ENCODE results near the gene ADAMTS9.
"Not testable (repeated sequence)": the region's sequence is repeated elsewhere in the genome, so short reads cannot be mapped to it uniquely, and the experiment has no call there.

Gene ADAMTS9

DNA sequence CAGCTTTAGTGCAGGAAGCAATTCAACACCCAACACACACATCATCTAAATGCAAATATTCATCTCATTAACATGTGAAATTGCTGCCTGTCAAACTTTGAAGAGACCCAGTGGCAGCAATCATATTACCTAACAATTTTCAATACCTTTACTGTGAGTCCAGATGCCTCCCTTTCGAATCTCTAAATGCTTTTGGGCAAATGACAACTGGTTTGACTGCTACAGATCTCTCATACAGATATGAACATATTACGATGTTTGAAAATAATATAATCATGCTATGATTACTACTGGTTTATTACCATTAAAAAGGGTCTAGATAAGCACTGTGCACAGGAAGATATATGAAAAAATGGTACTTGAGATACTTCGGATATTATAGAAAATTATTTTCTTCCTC, 137.9 kb downstream of the ADAMTS9 start:
- Histone ChIP-seq H3K4me2 (ENCODE audit: low read length) (no peak overlapping the region), H3K9me3 (ENCODE audit: control insufficient read depth, low read length) (no peaks in the 10 kb centered on the region), H3K4me1 (no peaks in the 10 kb centered on the region), H3K36me3 (ENCODE audit: control insufficient read depth, insufficient read depth, low read length) (no peaks in the 10 kb centered on the region), H3K4me3 (ENCODE audit: low read depth, low read length) (no peak overlapping the region), H3K27ac (no peak overlapping the region), H3K27me3 (ENCODE audit: control insufficient read depth, insufficient read depth, low read length) (no peaks in the 10 kb centered on the region), H3K79me2 (no peaks in the 10 kb centered on the region), H3K9ac (no peak overlapping the region), H2AFZ (no peak overlapping the region)
- TF ChIP-seq, protein P1, sequence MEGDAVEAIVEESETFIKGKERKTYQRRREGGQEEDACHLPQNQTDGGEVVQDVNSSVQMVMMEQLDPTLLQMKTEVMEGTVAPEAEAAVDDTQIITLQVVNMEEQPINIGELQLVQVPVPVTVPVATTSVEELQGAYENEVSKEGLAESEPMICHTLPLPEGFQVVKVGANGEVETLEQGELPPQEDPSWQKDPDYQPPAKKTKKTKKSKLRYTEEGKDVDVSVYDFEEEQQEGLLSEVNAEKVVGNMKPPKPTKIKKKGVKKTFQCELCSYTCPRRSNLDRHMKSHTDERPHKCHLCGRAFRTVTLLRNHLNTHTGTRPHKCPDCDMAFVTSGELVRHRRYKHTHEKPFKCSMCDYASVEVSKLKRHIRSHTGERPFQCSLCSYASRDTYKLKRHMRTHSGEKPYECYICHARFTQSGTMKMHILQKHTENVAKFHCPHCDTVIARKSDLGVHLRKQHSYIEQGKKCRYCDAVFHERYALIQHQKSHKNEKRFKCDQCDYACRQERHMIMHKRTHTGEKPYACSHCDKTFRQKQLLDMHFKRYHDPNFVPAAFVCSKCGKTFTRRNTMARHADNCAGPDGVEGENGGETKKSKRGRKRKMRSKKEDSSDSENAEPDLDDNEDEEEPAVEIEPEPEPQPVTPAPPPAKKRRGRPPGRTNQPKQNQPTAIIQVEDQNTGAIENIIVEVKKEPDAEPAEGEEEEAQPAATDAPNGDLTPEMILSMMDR (IDR thresholded peaks at IDR 0.05) = no peak

DNA sequence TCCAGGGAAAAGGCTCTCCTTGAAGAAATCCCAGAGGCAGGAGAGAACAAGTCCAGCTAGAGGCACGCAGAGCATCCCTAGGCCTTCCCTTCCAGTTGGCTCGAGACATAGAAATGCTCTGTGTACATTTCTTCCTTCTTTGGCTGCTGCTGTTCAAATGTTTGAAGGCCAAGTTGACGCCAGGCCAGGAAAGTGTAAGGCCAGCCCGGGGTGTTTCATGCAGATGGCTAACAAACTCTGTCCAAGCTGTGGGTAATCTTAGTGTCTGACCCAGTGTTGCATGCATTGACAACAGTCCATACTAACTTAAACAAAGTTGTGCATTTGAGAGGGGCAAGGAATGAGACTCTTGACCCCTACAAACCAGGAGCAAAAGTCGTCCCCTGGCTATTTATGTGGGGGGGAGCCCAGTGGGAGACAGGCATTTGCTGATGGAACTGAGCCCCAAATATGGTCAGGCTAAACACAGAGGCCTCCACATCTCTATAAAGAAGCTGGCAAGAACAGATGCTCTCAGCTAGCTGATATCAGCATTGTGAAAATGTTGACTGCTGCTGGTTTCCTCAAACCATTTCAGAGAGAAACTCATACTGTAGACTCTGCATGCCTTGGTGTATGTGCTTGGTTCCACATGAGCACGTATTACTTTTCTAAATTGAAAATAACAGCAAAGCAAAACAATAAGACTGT, 139.5 kb downstream of the ADAMTS9 start:
- Histone ChIP-seq H3K79me2 (no peaks in the 10 kb centered on the region), H3K4me2 (ENCODE audit: low read length) (no peak overlapping the region), H3K4me3 (ENCODE audit: low read depth, low read length) (no peak overlapping the region), H3K9me3 (ENCODE audit: control insufficient read depth, low read length) (no peaks in the 10 kb centered on the region), H3K27ac (no peak overlapping the region), H3K9ac (no peak overlapping the region), H3K4me1 (no peaks in the 10 kb centered on the region), H2AFZ (no peak overlapping the region), H3K36me3 (ENCODE audit: control insufficient read depth, insufficient read depth, low read length) (no peaks in the 10 kb centered on the region), H3K27me3 (ENCODE audit: control insufficient read depth, insufficient read depth, low read length) (no peaks in the 10 kb centered on the region)
- TF ChIP-seq, protein P1 (IDR thresholded peaks at IDR 0.05) = no peak

DNA sequence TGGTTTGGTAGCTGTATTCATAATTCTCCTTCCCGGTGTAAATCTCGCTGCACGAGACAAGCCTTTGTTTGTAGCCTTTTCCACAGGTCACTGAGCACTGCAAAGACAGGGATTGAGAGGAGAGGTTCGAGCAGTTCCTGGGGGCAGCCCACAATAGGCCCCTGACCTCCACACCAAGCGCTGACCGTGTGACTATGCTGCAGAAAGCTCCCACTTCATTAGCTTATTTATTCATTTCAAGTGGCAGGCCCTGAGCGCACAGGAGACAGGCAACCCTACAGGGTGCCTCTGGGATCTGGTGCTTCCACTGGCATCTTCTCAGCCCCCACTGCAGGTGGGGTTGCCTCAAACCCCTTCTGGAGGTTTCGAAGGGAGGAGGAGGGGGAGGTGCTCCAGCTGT, 140.9 kb downstream of the ADAMTS9 start:
- TF ChIP-seq, protein P1 (IDR thresholded peaks at IDR 0.05) = no peak
- H2AFZ ChIP-seq = no peak overlapping the region
- H3K27ac ChIP-seq = no peak overlapping the region
- no peaks in the 10 kb centered on the region for H3K79me2 ChIP-seq
- no peak overlapping the region for H3K4me3 ChIP-seq (ENCODE audit: low read depth, low read length)
- H3K9me3 ChIP-seq (ENCODE audit: control insufficient read depth, low read length) = no peaks in the 10 kb centered on the region
- H3K4me2 ChIP-seq (ENCODE audit: low read length) = no peak overlapping the region
- no peaks in the 10 kb centered on the region for H3K27me3 ChIP-seq (ENCODE audit: control insufficient read depth, insufficient read depth, low read length)
- H3K36me3 ChIP-seq (ENCODE audit: control insufficient read depth, insufficient read depth, low read length) = no peaks in the 10 kb centered on the region
- H3K9ac ChIP-seq = no peak overlapping the region
- no peaks in the 10 kb centered on the region for H3K4me1 ChIP-seq

DNA sequence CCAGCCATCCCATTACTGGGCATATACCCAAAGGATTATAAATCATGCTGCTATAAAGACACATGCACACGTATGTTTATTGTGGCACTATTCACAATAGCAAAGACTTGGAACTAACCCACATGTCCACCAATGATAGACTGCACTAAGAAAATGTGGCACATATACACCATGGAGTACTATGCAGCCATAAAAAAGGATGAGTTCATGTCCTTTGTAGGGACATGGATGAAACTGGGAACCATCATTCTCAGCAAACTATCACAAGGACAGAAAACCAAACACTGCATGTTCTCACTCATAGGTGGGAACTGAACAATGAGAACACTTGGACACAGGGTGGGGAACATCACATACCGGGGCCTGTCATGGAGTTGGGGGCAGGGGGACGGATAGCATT, 142.6 kb downstream of the ADAMTS9 start:
- not testable (repeated sequence) for H3K4me2 ChIP-seq (ENCODE audit: low read length); H2AFZ ChIP-seq; H3K79me2 ChIP-seq; H3K27me3 ChIP-seq (ENCODE audit: control insufficient read depth, insufficient read depth, low read length); H3K27ac ChIP-seq; H3K36me3 ChIP-seq (ENCODE audit: control insufficient read depth, insufficient read depth, low read length); H3K9ac ChIP-seq; H3K4me3 ChIP-seq (ENCODE audit: low read depth, low read length); H3K9me3 ChIP-seq (ENCODE audit: control insufficient read depth, low read length); H3K4me1 ChIP-seq

GRCh38 chr3:64541803-64542202, 146.0 kb downstream of the ADAMTS9 start:
- no peaks in the 10 kb centered on the region for H3K79me2 ChIP-seq
- no peak overlapping the region for H2AFZ ChIP-seq
- H3K9me3 ChIP-seq (ENCODE audit: control insufficient read depth, low read length) = no peaks in the 10 kb centered on the region
- TF ChIP-seq, protein P1 (IDR thresholded peaks at IDR 0.05) = no peak
- H3K27ac ChIP-seq = no peak overlapping the region
- no peak overlapping the region for H3K4me3 ChIP-seq (ENCODE audit: low read depth, low read length)
- H3K27me3 ChIP-seq (ENCODE audit: control insufficient read depth, insufficient read depth, low read length) = no peaks in the 10 kb centered on the region
- H3K4me1 ChIP-seq = no peaks in the 10 kb centered on the region
- no peak overlapping the region for H3K9ac ChIP-seq
- H3K36me3 ChIP-seq (ENCODE audit: control insufficient read depth, insufficient read depth, low read length) = no peaks in the 10 kb centered on the region
- H3K4me2 ChIP-seq (ENCODE audit: low read length) = no peak overlapping the region

Data from parathyroid adenoma (tissue), 2 donors.